AG09309 (cell line): ENCODE measurements around the gene NCAPH2.
A peak's percentile ranks its signal among the peaks of the same experiment; 100 is the strongest.

Experiments used
- DNase-seq: peaks from one replicate; pipeline ENCODE4 v3.0.0-alpha.2; 2010; ENCODE audit warnings: low read depth
- H3K4me3 ChIP-seq: 2 replicates; pipeline ENCODE4 v1.5.1; 2011; ENCODE audit warnings: mild to moderate bottlenecking, low read depth, low read length, moderate library complexity; ENCODE audit not compliant: control insufficient read depth
- TF ChIP-seq, protein P1 (sequence below): IDR thresholded peaks from 2 replicates; pipeline ENCODE4 v1.5.1; 2011; ENCODE audit warnings: mild to moderate bottlenecking, low read depth, low read length, inconsistent platforms; ENCODE audit not compliant: insufficient read depth, control insufficient read depth; ENCODE audit errors: missing control alignments

The NCAPH2 gene

DNA sequence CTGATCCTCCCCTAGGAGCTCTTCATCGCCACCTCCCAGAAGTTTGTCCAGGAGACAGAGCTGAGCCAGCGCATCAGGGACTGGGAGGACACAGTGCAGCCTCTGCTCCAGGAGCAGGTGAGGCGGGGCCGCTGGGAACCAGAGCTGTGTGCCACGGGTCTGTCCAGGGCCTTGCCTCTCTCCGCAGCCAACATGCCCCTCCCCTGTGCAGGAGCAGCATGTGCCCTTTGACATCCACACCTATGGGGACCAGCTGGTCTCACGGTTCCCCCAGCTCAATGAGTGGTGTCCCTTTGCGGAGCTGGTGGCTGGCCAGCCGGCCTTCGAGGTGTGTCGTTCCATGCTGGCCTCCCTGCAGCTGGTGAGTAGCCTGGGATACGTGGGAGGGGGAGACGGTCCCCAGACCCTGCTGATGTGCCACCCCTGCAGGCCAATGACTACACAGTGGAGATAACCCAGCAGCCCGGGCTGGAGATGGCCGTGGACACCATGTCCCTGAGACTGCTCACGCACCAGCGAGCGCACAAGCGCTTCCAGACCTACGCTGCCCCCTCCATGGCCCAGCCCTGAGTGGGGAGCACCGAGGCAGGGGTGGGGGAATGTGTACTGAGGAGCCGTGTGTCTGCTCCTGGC lies 14.9 kb downstream of the NCAPH2 start:
- no peak for DNase-seq
- H3K4me3 ChIP-seq, result no peak overlapping the region
- TF ChIP-seq, protein P1, sequence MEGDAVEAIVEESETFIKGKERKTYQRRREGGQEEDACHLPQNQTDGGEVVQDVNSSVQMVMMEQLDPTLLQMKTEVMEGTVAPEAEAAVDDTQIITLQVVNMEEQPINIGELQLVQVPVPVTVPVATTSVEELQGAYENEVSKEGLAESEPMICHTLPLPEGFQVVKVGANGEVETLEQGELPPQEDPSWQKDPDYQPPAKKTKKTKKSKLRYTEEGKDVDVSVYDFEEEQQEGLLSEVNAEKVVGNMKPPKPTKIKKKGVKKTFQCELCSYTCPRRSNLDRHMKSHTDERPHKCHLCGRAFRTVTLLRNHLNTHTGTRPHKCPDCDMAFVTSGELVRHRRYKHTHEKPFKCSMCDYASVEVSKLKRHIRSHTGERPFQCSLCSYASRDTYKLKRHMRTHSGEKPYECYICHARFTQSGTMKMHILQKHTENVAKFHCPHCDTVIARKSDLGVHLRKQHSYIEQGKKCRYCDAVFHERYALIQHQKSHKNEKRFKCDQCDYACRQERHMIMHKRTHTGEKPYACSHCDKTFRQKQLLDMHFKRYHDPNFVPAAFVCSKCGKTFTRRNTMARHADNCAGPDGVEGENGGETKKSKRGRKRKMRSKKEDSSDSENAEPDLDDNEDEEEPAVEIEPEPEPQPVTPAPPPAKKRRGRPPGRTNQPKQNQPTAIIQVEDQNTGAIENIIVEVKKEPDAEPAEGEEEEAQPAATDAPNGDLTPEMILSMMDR, result no peak

DNA sequence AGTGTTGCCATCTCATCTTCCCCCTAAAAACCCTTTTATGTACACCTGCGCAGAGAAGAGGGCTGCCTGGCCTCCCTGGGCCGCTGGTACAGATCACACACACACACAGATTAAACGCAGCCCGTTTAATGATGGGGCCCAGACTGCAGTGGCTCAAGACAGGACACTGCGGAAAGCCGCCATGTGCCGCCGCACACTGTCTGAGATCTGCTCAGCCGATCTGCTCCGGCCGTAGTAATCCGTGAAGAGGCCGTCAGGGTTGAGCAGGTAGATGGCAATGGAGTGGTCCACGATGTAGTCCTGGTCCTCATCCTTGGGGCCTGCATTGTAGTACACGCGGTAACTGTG lies 15.4 kb downstream of the NCAPH2 start:
- TF ChIP-seq, protein P1, result no peak
- H3K4me3 ChIP-seq, result no peak overlapping the region
- DNase-seq, result no peak

DNA sequence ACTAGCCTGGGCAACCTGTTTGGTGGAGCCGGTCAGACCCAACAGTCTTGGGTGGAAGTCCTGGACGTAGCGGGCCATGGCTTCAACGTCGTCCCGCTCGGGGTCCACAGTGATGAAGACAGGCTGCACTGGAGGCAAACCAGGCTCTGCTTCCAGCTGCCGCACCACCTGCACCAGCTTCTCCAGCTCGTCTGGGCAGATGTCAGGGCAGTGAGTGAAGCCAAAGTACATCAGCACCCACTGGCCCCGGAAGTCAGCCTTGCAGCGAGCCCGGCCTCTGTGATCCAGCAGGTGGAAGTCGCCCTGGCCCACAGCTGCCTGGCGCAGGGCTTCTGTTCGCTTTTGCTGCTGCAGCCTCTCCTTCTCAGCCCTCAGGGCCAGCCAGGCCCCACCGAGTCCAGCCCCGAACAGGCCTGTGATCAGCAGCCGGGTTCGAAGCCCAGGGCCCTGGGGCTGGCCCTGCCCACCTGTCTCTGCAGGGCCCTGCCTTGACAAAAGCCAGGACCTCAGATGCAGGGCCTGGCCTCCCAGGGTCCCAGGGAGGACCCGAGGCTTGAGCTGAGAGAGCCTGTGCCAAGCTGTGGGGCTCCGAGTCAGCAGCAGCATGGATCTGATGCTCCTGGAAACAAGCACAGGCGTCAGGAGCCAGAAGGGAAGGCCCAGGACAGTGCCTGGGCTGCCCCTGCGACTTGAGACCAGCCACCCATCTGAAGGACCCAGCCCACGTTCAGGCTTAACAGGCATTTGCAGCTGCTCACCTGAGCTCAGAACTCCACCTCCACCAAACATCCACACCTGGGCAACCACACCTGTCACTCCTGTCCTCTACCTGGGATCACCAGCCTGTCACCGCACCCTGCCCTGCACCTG lies 16.0 kb downstream of the NCAPH2 start:
- peak overlapping the region; percentile 90 for H3K4me3 ChIP-seq
- TF ChIP-seq, protein P1, result no peak
- no peak for DNase-seq

DNA sequence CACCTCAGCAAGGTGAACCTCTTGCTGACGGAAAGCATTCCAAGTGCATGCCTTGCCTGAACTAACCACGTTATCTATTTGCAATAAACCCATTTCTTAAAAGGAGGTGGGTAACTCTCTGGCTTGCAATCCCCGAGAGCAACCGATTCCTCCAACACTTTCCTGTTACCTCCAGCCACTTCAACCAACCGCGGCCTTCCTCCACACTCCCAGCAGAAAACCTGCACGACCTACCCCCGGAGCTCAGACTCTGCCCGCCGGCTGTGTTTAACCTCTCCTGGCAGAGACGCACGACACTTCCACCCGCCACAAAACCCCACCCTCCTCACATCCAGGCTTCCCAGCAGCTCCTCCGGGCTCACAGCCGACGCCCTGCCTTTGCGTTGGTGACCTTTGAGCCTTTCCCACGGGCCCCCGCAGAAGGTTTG lies 16.7 kb downstream of the NCAPH2 start:
- TF ChIP-seq, protein P1, result no peak
- DNase-seq, result no peak
- peak overlapping the region; percentile 90 for H3K4me3 ChIP-seq

DNA sequence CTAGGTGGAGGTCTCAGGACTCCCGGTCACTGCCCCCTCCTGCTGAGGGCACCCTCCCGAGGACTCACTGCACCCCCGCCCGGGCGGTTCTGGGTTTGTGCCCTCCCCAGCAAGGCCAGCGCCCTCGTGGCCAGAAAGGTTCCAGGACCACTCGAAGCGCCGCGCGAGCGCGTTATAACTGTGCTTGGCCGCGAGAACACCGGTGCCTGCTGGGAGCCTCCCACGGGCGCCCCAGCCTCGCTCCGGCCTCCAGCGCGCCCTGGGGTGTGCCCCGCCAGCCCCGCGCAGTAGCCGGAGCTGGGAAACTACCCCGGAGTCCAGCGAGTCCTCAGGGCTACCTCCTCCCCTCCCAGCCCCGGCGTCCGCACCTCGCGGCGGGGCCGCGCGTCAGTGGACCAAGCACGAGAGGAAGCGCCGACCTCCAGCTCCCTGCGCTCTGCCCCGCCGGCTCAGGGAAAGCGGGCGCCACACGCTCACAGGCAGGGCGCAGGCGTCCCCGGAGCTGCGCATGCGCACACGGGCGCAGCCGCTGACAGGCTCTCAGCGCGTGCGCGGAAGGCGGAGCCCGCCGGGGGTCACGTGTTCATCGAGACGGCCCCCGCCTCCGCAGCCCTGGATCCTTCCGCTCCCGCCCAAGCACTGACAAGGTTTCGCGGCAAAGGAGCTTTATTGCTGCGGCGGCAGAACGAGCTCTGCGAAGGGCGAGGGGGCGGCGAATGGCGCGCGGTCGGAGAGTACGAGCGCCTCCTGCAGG lies 17.3 kb downstream of the NCAPH2 start, which contains the start of gene SCO2:
Gene SCO2, minus strand, starts transcription at position 495 of the 754 bp plus-strand sequence. CDS start 1,187 bp downstream, outside the sequence.
- TF ChIP-seq, protein P1, result peak; percentile 45
- DNase-seq, result peak; percentile 85
- H3K4me3 ChIP-seq, result peak within 1 kb of the TSS; percentile 90

DNA sequence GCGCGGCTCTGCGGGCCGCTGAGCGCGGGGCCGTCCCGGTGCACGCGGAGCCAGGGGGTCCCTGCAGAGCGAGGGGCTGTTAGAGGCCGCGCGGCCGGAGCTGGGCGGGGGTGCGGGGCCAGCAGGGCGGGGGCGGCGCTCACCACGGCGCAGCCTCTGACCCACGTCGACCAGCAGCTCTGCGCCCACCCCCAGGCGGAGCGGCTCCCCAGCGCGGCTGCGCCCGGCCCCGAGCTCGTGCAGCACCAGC lies 17.8 kb downstream of the NCAPH2 start:
- TF ChIP-seq, protein P1, result no peak
- peak overlapping the region; percentile 62 for H3K4me3 ChIP-seq
- no peak for DNase-seq
